Renal cortex interstitium (tissue), 11 donors: ENCODE measurements around the gene KDR. TPM values are rescaled to one million over a fixed set of nuclear protein-coding genes. Genes with fewer than 3 reads are reported as not detected.

Experiments
- DNase-seq, 11 donors: peaks; one replicate each; pipeline ENCODE4 v3.0.0-alpha.2; 2013; ENCODE audit warnings: low read depth in 9 of 11, low spot score in 4 of 11; ENCODE audit errors: extremely low read depth in 1 of 11
- polyA plus RNA-seq, 3 donors: library from polyadenylated mRNA; unstranded; fragments of 120-200 nt; gene quantifications; one replicate each; pipeline ENCODE4 v1.2.1, GENCODE V29; 2013; ENCODE audit not compliant: insufficient read length in 3 of 3

KDR gene
- polyA plus RNA-seq, 3 donors = 43.8 to 63.7 (median 59.4) TPM

DNA sequence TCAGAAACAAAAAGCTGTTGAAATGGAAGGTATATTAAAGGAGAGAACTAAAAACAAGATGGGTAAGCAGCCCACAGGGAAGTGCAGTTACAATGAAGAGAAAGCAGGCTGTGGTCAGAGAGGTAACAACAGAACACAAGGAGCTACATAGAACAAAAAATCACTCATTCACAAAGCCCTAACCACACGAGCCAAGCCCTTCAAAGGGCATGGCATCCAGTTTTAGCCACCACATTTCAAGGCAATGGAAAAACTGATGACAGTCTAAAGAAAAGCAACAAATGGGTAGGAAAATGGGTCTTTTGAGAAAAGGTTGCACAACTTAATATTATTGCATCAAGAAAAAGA, 37.5 kb downstream of the KDR start:
- no peak for DNase-seq

DNA sequence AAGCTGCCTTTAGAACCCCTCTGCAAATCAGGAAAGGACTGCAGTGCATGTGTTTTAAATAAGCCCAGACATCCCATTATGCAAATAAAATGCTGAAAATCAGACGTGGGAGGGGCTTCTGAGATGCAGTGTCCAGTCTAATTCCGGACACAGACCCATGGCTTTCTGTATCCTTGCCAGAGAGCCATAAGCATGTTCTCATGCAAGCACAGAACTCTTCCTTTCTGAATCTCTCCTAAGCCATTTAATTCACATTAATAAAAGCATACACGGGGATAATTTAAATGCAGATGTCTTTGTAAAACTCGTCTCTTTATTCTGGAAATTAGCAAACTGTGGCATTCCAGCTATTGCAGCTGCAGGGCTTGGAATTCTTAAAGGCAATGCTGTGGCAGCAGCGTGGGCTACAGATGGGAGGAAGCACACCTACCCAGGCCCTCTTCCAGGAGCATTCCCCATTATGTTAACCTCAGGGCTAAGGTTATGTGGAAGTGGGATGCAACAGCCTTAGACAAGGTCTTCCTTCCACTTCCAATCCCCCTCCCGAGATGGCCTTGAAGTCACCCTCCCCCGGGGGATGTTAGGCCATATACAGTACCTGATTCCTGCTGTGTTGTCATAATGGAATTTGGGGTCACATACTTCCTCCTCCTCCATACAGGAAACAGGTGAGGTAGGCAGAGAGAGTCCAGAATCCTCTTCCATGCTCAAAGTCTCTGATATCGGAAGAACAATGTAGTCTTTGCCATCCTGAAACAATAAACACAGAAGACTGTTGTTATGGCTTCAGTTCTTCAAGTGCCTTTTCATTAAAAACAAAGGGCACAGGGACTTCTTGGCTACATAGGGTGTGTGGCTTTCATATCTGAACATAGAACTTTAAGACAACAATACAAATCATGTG, 38.1 kb downstream of the KDR start:
- DNase-seq = peak in 7 of 11 donors; percentile 9 to 39 (median 20)

- no peak for DNase-seq
Measured at GRCh38 chr4:55086578-55086977, 38.8 kb downstream of the KDR start.

- no peak for DNase-seq
Measured at GRCh38 chr4:55083735-55084134, 41.7 kb downstream of the KDR start.

- no peak for DNase-seq
Measured at GRCh38 chr4:55082756-55083155, 42.6 kb downstream of the KDR start.

- no peak for DNase-seq
Measured at GRCh38 chr4:55080174-55080865, 45.1 kb downstream of the KDR start.

- no peak for DNase-seq
Measured at GRCh38 chr4:55079451-55080173, 45.8 kb downstream of the KDR start.

DNA sequence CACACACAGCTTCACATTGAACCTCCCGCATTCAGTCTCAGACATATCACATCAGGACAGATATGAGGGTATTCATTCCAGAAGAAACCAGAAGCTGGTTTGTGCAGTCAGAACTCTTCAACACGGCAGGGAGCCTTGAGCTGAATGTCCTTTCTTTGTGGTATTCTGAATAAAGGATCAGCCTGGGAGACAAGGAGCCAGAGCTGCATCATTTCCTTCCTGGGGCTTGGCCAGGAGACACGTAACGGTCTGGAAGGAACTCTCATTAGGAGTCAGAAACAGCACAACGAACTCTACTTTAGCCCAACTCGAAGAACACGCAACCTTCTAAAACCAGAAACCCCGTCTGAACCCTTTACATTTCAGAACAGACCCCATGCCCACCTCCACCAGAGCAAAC, 46.4 kb downstream of the KDR start:
- no peak for DNase-seq

DNA sequence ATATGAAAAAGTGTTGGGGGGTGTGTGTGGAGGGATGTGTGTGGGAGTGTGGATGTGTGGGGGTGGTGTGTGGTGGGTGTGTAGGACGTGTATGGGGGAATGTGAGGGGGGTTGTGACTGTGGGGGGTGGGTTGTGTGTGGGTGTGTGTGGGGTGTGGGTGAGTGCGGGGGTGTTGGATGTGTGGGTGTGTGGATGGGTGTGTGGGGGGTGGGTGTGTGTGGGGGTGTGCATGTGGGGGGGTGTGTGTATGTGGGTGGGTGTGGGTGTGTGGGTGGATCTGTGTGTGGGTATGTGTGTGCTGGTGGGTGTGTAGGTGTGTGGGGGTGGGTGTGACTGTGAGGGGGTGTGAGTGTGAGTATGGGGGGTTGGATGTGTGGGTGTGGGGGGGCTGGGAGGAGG, 47.8 kb downstream of the KDR start:
- no peak for DNase-seq

DNA sequence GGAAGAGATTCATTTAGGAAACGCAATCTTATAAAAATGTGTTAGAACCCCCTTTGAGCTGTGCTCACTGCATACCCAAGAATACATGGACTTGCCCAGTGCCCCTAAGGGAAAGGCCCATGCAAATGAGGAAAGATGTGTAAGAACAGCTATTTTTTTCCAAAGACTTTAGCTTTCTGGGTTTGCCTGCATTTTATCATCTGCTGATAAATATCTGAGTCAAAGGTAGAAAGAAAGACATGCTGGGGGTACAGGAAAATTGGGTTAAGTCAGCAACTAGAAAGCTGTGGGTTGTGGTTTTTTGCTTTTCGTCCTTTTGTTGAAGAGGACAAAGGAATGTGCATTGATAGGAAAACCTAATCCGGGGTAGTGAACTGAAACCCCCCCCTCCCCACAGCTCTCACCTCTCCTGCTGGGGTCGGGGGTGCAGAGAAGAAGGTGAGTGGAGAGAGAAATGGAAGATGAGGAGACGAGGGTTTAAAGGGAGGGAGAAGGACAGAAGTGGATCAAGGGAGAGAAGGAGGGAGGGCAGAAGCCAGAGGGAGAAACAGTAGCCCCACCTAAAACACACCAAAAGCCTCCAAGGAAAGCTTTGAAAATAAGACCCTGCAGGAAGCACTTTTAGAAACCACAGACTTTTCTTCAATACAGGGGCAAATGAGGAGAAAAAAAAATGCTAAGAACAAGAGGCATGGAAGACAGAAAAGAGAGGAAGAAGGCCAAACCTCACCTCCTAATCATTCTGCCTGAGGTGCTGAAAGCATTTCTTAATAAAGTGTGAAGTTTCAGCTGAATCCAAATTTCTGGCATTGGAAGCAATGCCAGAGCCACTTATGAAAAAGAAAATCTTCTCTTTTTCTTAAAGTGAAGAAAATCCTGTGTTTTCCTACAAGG, 49.3 kb downstream of the KDR start:
- DNase-seq = no peak

GRCh38 chr4:55075376-55075775, 50.0 kb downstream of the KDR start:
- no peak for DNase-seq

GRCh38 chr4:55074386-55074785, 51.0 kb downstream of the KDR start:
- no peak for DNase-seq

- DNase-seq = no peak
Measured at GRCh38 chr4:55071951-55072350, 53.4 kb downstream of the KDR start.

DNA sequence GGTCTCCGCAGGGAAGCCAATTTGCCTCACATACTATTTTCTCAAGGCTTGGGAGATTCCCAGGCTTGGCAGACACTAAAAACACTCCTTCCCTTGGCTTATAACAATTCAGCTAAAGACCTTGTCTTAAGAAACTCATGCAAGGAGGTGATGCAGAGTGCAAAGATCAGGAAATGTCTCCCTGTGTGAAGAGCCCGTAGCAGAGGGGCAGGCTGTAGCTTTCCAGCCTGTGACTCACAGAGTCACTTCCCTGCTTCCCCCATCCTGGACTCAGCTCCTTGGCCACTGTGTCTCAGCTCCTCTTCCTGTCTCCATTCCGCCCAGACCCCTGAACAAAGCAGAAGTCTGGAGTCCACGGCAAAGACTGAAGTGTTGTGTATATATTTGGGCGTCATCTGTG, 56.1 kb downstream of the KDR start:
- DNase-seq = peak in 2 of 11 donors; percentile 10 to 13

DNA sequence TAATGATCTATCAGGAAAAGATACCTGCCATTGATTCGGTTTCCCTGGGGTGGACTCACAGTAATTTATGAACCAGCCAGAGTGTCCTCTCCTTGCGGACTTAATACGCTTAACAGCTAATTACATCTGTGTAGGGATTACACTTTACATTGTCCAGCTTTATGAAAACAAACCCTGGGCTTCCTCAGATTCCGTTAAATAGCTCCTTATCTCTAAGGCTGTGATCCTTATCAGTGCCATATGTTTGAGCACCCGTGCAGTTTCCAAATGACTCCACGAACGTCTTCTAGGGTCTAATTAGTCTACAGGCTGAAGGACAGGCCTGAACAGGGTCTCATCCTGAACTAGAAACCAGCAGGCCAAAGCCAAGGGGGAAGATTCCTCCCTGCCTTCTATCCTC, 56.9 kb downstream of the KDR start:
- DNase-seq = no peak

GRCh38 chr4:55066018-55066417, 59.4 kb downstream of the KDR start:
- no peak for DNase-seq

DNA sequence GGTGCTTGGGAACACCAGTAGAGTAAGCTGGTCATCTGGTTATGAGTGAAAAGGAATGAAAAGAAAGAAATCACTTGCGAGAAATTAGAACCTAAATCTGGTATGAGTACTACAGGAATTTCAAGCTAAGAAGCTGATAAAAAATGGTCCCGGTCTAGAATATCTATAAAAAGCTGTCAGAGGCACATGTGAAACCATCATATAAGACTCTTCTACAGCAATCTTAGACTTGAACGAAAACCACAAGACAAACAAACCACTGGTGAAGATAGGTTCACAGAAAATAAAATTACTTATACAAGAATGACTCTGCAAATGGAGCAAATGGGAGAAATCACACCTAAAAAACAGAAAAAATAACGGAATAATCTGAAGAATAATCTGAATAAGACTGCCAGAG, 69.9 kb downstream of the KDR start:
- no peak for DNase-seq

DNA sequence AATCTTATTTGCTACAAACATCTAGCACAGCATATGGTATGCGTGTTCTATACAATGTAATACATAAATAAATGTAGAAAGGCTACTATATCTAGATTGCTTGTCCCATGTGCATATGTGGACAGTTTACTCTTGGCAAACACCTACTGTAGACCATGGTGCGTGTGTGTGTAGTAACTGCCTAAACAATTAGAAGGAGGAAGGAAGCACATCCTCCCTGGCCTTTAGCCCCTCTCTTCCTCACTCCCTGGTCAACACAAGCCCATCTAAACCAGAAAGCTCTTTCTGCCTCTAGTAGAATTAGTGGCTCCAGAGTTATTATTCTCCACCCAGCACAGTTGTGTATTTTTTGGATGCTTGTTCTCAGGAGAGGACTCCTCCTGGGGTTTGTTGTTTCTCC, 73.9 kb downstream of the KDR start:
- DNase-seq = no peak

- no peak for DNase-seq
Measured at GRCh38 chr4:55050418-55050950, 74.9 kb downstream of the KDR start.
